Measurements from ENCODE around the gene CDKAL1. TPM values are rescaled to one million over a fixed set of nuclear protein-coding genes. Genes with fewer than 3 reads are reported as not detected.

The CDKAL1 gene
- total RNA-seq, 1 donor = 26.8 TPM

GRCh38 chr6:21067521-21067920, 533.3 kb downstream of the CDKAL1 start:
- no peak for DNase-seq (ENCODE audit: low read depth)
- TF ChIP-seq, protein P1, sequence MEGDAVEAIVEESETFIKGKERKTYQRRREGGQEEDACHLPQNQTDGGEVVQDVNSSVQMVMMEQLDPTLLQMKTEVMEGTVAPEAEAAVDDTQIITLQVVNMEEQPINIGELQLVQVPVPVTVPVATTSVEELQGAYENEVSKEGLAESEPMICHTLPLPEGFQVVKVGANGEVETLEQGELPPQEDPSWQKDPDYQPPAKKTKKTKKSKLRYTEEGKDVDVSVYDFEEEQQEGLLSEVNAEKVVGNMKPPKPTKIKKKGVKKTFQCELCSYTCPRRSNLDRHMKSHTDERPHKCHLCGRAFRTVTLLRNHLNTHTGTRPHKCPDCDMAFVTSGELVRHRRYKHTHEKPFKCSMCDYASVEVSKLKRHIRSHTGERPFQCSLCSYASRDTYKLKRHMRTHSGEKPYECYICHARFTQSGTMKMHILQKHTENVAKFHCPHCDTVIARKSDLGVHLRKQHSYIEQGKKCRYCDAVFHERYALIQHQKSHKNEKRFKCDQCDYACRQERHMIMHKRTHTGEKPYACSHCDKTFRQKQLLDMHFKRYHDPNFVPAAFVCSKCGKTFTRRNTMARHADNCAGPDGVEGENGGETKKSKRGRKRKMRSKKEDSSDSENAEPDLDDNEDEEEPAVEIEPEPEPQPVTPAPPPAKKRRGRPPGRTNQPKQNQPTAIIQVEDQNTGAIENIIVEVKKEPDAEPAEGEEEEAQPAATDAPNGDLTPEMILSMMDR (IDR thresholded peaks at IDR 0.05; ENCODE audit: insufficient read depth, low read depth, low read length) = no peak
- H3K4me3 ChIP-seq (ENCODE audit: low read depth, low read length) = no peak overlapping the region

DNA sequence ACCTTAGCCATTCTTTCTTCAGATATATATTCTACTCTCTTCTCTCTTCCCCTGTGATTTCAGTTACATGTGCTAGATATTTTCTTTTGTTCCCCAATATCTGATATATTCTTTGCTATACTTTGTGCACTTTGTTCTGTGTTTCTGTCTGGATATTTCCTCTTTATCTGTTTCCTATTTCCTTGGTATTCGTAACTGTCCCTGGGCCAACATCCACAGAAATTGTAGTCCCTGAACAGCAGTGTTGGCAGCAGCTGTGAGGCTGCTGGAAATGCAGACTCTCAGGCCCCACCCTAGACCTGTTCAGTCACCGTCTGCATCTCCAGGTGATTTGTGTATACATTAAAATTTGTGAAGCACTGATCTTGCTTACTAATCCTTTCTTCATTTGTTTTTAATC, 536.4 kb downstream of the CDKAL1 start:
- TF ChIP-seq, protein P1 (IDR thresholded peaks at IDR 0.05; ENCODE audit: insufficient read depth, low read depth, low read length) = no peak
- DNase-seq (ENCODE audit: low read depth) = no peak
- H3K4me3 ChIP-seq (ENCODE audit: low read depth, low read length) = no peak overlapping the region

DNA sequence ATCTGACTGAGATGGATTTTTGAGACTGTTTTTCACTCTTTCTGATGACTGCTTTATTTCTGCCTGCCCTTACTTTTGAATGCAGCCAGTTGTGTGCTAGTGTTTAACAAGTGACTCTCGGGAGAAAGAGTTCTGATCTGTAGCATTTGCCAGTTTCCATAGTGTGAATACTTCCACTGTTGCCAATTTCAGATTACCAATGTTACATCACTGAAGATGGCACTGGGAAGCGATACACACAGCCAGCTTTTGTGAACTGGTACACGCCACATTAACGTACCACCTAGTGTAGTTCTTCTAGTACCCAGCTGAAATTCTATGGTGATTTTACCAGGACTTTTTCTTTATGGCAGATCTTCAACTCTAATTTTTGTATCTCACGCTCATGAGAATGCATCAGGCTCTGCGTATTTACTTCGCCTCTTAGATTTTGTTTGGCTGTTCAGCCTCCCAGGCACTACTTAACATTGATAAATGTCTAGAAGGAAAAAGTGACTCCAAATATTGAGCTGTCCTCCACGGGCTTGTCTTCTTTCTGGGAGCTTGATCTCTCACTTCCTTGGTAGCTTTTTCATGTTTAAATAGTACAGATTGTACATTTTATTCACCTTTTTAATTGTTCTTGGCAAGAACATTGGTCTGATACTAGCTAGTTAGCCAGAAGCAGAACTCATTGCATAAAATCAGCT, 537.7 kb downstream of the CDKAL1 start:
- TF ChIP-seq, protein P1 (IDR thresholded peaks at IDR 0.05; ENCODE audit: insufficient read depth, low read depth, low read length) = no peak
- DNase-seq (ENCODE audit: low read depth) = no peak
- no peak overlapping the region for H3K4me3 ChIP-seq (ENCODE audit: low read depth, low read length)

DNA sequence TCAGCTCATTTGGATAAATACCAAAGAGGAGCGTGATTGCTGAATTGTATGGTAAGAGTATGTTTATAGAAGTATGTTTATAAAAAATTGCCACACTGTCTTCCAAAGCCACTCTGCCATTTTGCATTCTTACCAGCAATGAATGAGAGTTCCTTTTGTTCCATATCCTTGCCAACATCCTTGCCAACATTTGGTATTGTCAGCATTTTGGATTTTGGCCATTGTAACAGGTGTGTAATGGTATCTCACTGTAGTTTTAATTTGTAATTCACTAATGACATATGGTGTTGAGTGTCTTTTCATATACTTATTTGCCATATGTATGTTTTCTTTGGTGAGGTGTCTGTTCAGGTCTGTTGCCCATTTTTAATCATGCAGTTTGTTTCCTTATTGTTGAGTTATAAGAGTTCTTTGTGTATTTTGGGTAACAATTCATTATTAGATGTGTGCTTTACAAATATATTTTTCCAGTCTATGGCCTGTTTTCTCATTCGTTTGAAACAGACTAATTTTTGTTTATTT, 539.1 kb downstream of the CDKAL1 start:
- DNase-seq (ENCODE audit: low read depth) = no peak
- TF ChIP-seq, protein P1 (IDR thresholded peaks at IDR 0.05; ENCODE audit: insufficient read depth, low read depth, low read length) = no peak

GRCh38 chr6:21074484-21074883, 540.2 kb downstream of the CDKAL1 start:
- H3K4me3 ChIP-seq (ENCODE audit: low read depth, low read length) = no peak overlapping the region
- TF ChIP-seq, protein P1 (IDR thresholded peaks at IDR 0.05; ENCODE audit: insufficient read depth, low read depth, low read length) = no peak
- no peak for DNase-seq (ENCODE audit: low read depth)

More for the DNA sequence above, 539.1 kb downstream of the CDKAL1 start:
- H3K4me3 ChIP-seq (ENCODE audit: low read depth, low read length) = no peak overlapping the region

- H3K4me3 ChIP-seq (ENCODE audit: low read depth, low read length) = no peak overlapping the region
- no peak for DNase-seq (ENCODE audit: low read depth)
- TF ChIP-seq, protein P1 (IDR thresholded peaks at IDR 0.05; ENCODE audit: insufficient read depth, low read depth, low read length) = no peak
Measured at GRCh38 chr6:21075986-21076385, 541.7 kb downstream of the CDKAL1 start.

All from fibroblast of villous mesenchyme (primary cell).